CD8-positive, alpha-beta memory T cell (primary cell): Measurements from ENCODE around the gene PDSS2. TPM values are rescaled to one million over a fixed set of nuclear protein-coding genes. Genes with fewer than 3 reads are reported as not detected.

ENCODE experiments used
- CTCF ChIA-PET: fragments of 350-600 bp; sonication (Branson Sonifier 250); formaldehyde crosslinking; loops from one replicate; lab custom pipeline; 2021; ENCODE audit warnings: antibody characterized with exemption; lab: Charles Lee
- POLR2A ChIA-PET: fragments of 350-600 bp; sonication (Branson Sonifier 250); formaldehyde crosslinking; loops from one replicate; lab custom pipeline; 2021; ENCODE audit warnings: antibody characterized with exemption; lab: Charles Lee
- DNase-seq, 5 donors: peaks; one replicate each; pipeline versions ENCODE4 v3.0.0 to v3.0.0-alpha.2; 2020 to 2022; ENCODE audit warnings: mixed read lengths in 1 of 5
- H3K27ac ChIP-seq: one replicate; pipeline ENCODE4 v1.7.0; 2013; ENCODE audit warnings: low read depth, mild to moderate bottlenecking, low read length, moderate library complexity
- H3K27me3 ChIP-seq: 2 replicates; pipeline ENCODE4 v1.7.0; 2013; ENCODE audit warnings: low read length, mild to moderate bottlenecking; ENCODE audit not compliant: insufficient read depth, poor library complexity, severe bottlenecking
- H3K36me3 ChIP-seq: 2 replicates; pipeline ENCODE4 v1.7.0; 2013; ENCODE audit warnings: mild to moderate bottlenecking, low read length, moderate library complexity; ENCODE audit not compliant: insufficient read depth
- H3K4me1 ChIP-seq: 2 replicates; pipeline ENCODE4 v1.7.0; 2013; ENCODE audit warnings: mild to moderate bottlenecking, low read length, moderate library complexity; ENCODE audit not compliant: insufficient read depth
- H3K4me3 ChIP-seq: 2 replicates; pipeline ENCODE4 v1.7.0; 2013; ENCODE audit warnings: mild to moderate bottlenecking, low read length
- H3K9me3 ChIP-seq: 2 replicates; pipeline ENCODE4 v1.7.0; 2013; ENCODE audit warnings: mild to moderate bottlenecking, low read length
- H3K27ac Mint-ChIP-seq, 8 donors: one replicate each; pipeline ENCODE4 v1.8.0; 2020 to 2021; ENCODE audit warnings: mixed read lengths in 8 of 8, mild to moderate bottlenecking in 6 of 8, inconsistent platforms in 3 of 8, moderate library complexity in 3 of 8
- H3K27me3 Mint-ChIP-seq, 2 donors: one replicate each; pipeline ENCODE4 v1.8.0; 2020 to 2021; ENCODE audit warnings: mixed read lengths in 2 of 2, mild to moderate bottlenecking in 1 of 2, moderate library complexity in 1 of 2
- H3K36me3 Mint-ChIP-seq, 3 donors: one replicate each; pipeline ENCODE4 v1.8.0; 2020 to 2021; ENCODE audit warnings: mixed read lengths in 3 of 3, inconsistent platforms in 1 of 3, mild to moderate bottlenecking in 1 of 3
- H3K4me1 Mint-ChIP-seq, 3 donors: one replicate each; pipeline ENCODE4 v1.8.0; 2020 to 2021; ENCODE audit warnings: mixed read lengths in 3 of 3, inconsistent platforms in 1 of 3, mild to moderate bottlenecking in 1 of 3
- H3K4me3 Mint-ChIP-seq, 7 donors: one replicate each; pipeline ENCODE4 v1.8.0; 2020 to 2021; ENCODE audit warnings: mixed read lengths in 7 of 7, mild to moderate bottlenecking in 6 of 7, moderate library complexity in 4 of 7, inconsistent platforms in 2 of 7
- H3K9me3 Mint-ChIP-seq, 5 donors: one replicate each; pipeline ENCODE4 v1.8.0; 2020 to 2022; ENCODE audit warnings: mixed read lengths in 5 of 5, mild to moderate bottlenecking in 3 of 5, moderate library complexity in 2 of 5, inconsistent platforms in 1 of 5
- polyA plus RNA-seq: library from polyadenylated mRNA; unstranded; fragments of 300-500 nt; fragmentation: Illumina TruSeq; gene quantifications from one replicate; pipeline ENCODE4 v1.2.3, GENCODE V29; 2021
- total RNA-seq, 2 experiments: library from RNA; stranded (reverse); gene quantifications; one replicate each; pipeline ENCODE4 v1.2.3, GENCODE V29; 2021

Gene PDSS2
- total and polyA plus RNA-seq, 3 experiments from 2014 or later, result 13.4 to 14.2 (median 13.7) TPM

- no peak for DNase-seq
- POLR2A ChIA-PET, result no interaction called here
- H3K27ac Mint-ChIP-seq, result no peak overlapping the region
- peaks cover 6 to 12% (median 8%) of the 10 kb centered on the region in 3 donors for H3K36me3 Mint-ChIP-seq
- Histone ChIP-seq H3K27ac (no peak overlapping the region), H3K4me1 (no peaks in the 10 kb centered on the region), H3K4me3 (no peak overlapping the region), H3K27me3 (no peaks in the 10 kb centered on the region), H3K36me3 (no peaks in the 10 kb centered on the region), H3K9me3 (no peaks in the 10 kb centered on the region)
- H3K27me3 Mint-ChIP-seq, result no peaks in the 10 kb centered on the region
- H3K9me3 Mint-ChIP-seq, result no peaks in the 10 kb centered on the region
- no peak overlapping the region for H3K4me3 Mint-ChIP-seq
- CTCF ChIA-PET, result no interaction called here
- H3K4me1 Mint-ChIP-seq, result no peaks in the 10 kb centered on the region
Observed at GRCh38 chr6:107244082-107244741, 215.2 kb downstream of the PDSS2 start.

GRCh38 chr6:107243471-107243870, 215.9 kb downstream of the PDSS2 start:
- H3K4me1 ChIP-seq, result no peaks in the 10 kb centered on the region
- Mint-ChIP-seq H3K36me3 (peaks cover 4 to 15% (median 11%) of the 10 kb centered on the region in 3 donors), H3K27ac (no peak overlapping the region), H3K4me3 (no peak overlapping the region), H3K9me3 (no peaks in the 10 kb centered on the region), H3K4me1 (no peaks in the 10 kb centered on the region), H3K27me3 (no peaks in the 10 kb centered on the region)
- ChIA-PET POLR2A (no interaction called here), CTCF (no interaction called here)
- H3K9me3 ChIP-seq, result no peaks in the 10 kb centered on the region
- H3K4me3 ChIP-seq, result no peak overlapping the region
- no peaks in the 10 kb centered on the region for H3K27me3 ChIP-seq
- H3K27ac ChIP-seq, result no peak overlapping the region
- DNase-seq, result no peak
- H3K36me3 ChIP-seq, result no peaks in the 10 kb centered on the region

- Histone ChIP-seq H3K9me3 (no peaks in the 10 kb centered on the region), H3K27ac (no peak overlapping the region), H3K27me3 (no peaks in the 10 kb centered on the region), H3K4me1 (no peaks in the 10 kb centered on the region), H3K36me3 (no peaks in the 10 kb centered on the region), H3K4me3 (no peak overlapping the region)
- Mint-ChIP-seq H3K27ac (no peak overlapping the region), H3K36me3 (peaks cover 21 to 42% (median 41%) of the 10 kb centered on the region in 3 donors), H3K27me3 (no peaks in the 10 kb centered on the region), H3K4me3 (no peak overlapping the region), H3K9me3 (peaks cover 8 to 16% (median 12%) of the 10 kb centered on the region in 5 donors), H3K4me1 (no peaks in the 10 kb centered on the region)
- ChIA-PET POLR2A (no interaction called here), CTCF (no interaction called here)
- no peak for DNase-seq
Observed at GRCh38 chr6:107237992-107238660, 221.2 kb downstream of the PDSS2 start.

GRCh38 chr6:107235511-107235910, 223.9 kb downstream of the PDSS2 start:
- no peak for DNase-seq
- Histone ChIP-seq H3K27ac (no peak overlapping the region), H3K4me1 (no peaks in the 10 kb centered on the region), H3K4me3 (no peak overlapping the region), H3K36me3 (no peaks in the 10 kb centered on the region), H3K27me3 (no peaks in the 10 kb centered on the region), H3K9me3 (no peaks in the 10 kb centered on the region)
- Mint-ChIP-seq H3K27me3 (no peaks in the 10 kb centered on the region), H3K36me3 (peaks cover 26 to 50% (median 44%) of the 10 kb centered on the region in 3 donors), H3K4me1 (no peaks in the 10 kb centered on the region), H3K9me3 (peaks cover 8 to 16% (median 12%) of the 10 kb centered on the region in 5 donors), H3K27ac (no peak overlapping the region), H3K4me3 (no peak overlapping the region)
- CTCF ChIA-PET, result no interaction called here
- POLR2A ChIA-PET, result no interaction called here

- Mint-ChIP-seq H3K36me3 (peaks cover 26 to 49% (median 44%) of the 10 kb centered on the region in 3 donors), H3K9me3 (peaks cover 8 to 16% (median 12%) of the 10 kb centered on the region in 5 donors), H3K4me3 (no peak overlapping the region), H3K27me3 (no peaks in the 10 kb centered on the region), H3K27ac (no peak overlapping the region), H3K4me1 (no peaks in the 10 kb centered on the region)
- no peak for DNase-seq
- Histone ChIP-seq H3K9me3 (no peaks in the 10 kb centered on the region), H3K4me1 (no peaks in the 10 kb centered on the region), H3K4me3 (no peak overlapping the region), H3K36me3 (no peaks in the 10 kb centered on the region), H3K27ac (no peak overlapping the region), H3K27me3 (no peaks in the 10 kb centered on the region)
- POLR2A ChIA-PET, result no interaction called here
- CTCF ChIA-PET, result no interaction called here
Observed at GRCh38 chr6:107235007-107235406, 224.4 kb downstream of the PDSS2 start.

- no peak overlapping the region for H3K27ac ChIP-seq
- no peaks in the 10 kb centered on the region for H3K27me3 ChIP-seq
- no peaks in the 10 kb centered on the region for H3K4me1 ChIP-seq
- Mint-ChIP-seq H3K9me3 (peaks cover 6 to 11% (median 8%) of the 10 kb centered on the region in 5 donors), H3K27ac (no peak overlapping the region), H3K27me3 (no peaks in the 10 kb centered on the region), H3K4me1 (no peaks in the 10 kb centered on the region), H3K4me3 (no peak overlapping the region), H3K36me3 (peaks cover 23 to 33% (median 30%) of the 10 kb centered on the region in 3 donors)
- CTCF ChIA-PET, result no interaction called here
- no peaks in the 10 kb centered on the region for H3K9me3 ChIP-seq
- POLR2A ChIA-PET, result no interaction called here
- H3K4me3 ChIP-seq, result no peak overlapping the region
- H3K36me3 ChIP-seq, result no peaks in the 10 kb centered on the region
- no peak for DNase-seq
Observed at GRCh38 chr6:107231243-107231642, 228.1 kb downstream of the PDSS2 start.

- no peaks in the 10 kb centered on the region for H3K36me3 ChIP-seq
- Mint-ChIP-seq H3K27me3 (no peaks in the 10 kb centered on the region), H3K4me3 (no peak overlapping the region), H3K36me3 (peaks cover 17 to 27% (median 23%) of the 10 kb centered on the region in 3 donors), H3K9me3 (peaks cover 0 to 3% (median under 1%) of the 10 kb centered on the region in 5 donors), H3K4me1 (no peaks in the 10 kb centered on the region), H3K27ac (no peak overlapping the region)
- ChIA-PET CTCF (no interaction called here), POLR2A (no interaction called here)
- H3K9me3 ChIP-seq, result no peaks in the 10 kb centered on the region
- no peak for DNase-seq
- H3K27ac ChIP-seq, result no peak overlapping the region
- H3K4me1 ChIP-seq, result no peaks in the 10 kb centered on the region
- no peak overlapping the region for H3K4me3 ChIP-seq
- no peaks in the 10 kb centered on the region for H3K27me3 ChIP-seq
Observed at GRCh38 chr6:107230448-107230847, 228.9 kb downstream of the PDSS2 start.

- ChIA-PET CTCF (no interaction called here), POLR2A (no interaction called here)
- H3K4me1 ChIP-seq, result no peaks in the 10 kb centered on the region
- H3K27me3 Mint-ChIP-seq, result no peaks in the 10 kb centered on the region
- H3K4me3 ChIP-seq, result no peak overlapping the region
- no peaks in the 10 kb centered on the region for H3K36me3 ChIP-seq
- DNase-seq, result no peak
- no peak overlapping the region for H3K4me3 Mint-ChIP-seq
- H3K27ac Mint-ChIP-seq, result no peak overlapping the region
- H3K27ac ChIP-seq, result no peak overlapping the region
- peaks cover 15 to 23% (median 20%) of the 10 kb centered on the region in 3 donors for H3K36me3 Mint-ChIP-seq
- H3K4me1 Mint-ChIP-seq, result no peaks in the 10 kb centered on the region
- no peaks in the 10 kb centered on the region for H3K9me3 ChIP-seq
- peaks cover 0 to under 1% (median 0%) of the 10 kb centered on the region in 5 donors for H3K9me3 Mint-ChIP-seq
- H3K27me3 ChIP-seq, result no peaks in the 10 kb centered on the region
Observed at GRCh38 chr6:107230024-107230423, 229.3 kb downstream of the PDSS2 start.
